SH-SY5Y (cell line): ENCODE measurements around the gene RAC3.

Experiments used
- GATA2 ChIP-seq: IDR thresholded peaks from 2 replicates; pipeline ENCODE4 v1.6.1; 2011; ENCODE audit warnings: mild to moderate bottlenecking, low read depth, low read length
- GATA3 ChIP-seq: IDR thresholded peaks from 2 replicates; pipeline ENCODE4 v1.6.1; 2011; ENCODE audit warnings: low read depth, mild to moderate bottlenecking, low read length, moderate library complexity

- no peak for TF ChIP-seq GATA3
- no peak for TF ChIP-seq GATA2
Measured at GRCh38 chr17:81996232-81996756, 35.2 kb upstream of the RAC3 start.
